ENCODE measurements around the gene TTC23. TPM values are rescaled to one million over a fixed set of nuclear protein-coding genes. Genes with fewer than 3 reads are reported as not detected.
A peak's percentile ranks its signal among the peaks of the same experiment; 100 is the strongest.

Gene TTC23
- total and polyA plus RNA-seq, 8 donors, result 3.8 to 75.3 (median 14.8) TPM

DNA sequence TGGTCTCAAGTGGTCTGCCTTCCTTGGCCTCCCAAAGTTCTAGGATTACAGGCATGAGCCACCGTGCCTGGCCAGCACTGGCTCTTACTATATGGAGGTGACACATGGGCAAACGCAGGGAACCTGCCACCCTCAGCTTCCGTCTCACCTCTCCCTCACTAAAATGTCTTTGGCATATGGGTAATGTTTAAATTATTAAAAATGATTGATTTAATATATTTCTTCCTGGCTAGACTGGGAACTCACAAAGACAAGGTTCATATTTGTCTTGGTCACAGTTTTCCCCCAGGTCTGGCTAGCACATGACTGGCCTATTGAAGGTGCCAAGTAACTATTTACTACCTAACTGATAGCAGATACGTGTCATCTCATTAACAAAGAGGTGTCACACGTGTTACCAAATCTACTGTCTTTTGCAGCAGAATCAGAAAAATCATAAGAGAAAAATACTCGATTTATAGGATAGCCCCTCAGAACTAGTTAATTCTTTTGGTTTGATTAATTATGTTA, 96.3 kb downstream of the TTC23 start:
- TF ChIP-seq POLR2A (IDR thresholded peaks at IDR 0.05), result no peak
- TF ChIP-seq, protein P1, sequence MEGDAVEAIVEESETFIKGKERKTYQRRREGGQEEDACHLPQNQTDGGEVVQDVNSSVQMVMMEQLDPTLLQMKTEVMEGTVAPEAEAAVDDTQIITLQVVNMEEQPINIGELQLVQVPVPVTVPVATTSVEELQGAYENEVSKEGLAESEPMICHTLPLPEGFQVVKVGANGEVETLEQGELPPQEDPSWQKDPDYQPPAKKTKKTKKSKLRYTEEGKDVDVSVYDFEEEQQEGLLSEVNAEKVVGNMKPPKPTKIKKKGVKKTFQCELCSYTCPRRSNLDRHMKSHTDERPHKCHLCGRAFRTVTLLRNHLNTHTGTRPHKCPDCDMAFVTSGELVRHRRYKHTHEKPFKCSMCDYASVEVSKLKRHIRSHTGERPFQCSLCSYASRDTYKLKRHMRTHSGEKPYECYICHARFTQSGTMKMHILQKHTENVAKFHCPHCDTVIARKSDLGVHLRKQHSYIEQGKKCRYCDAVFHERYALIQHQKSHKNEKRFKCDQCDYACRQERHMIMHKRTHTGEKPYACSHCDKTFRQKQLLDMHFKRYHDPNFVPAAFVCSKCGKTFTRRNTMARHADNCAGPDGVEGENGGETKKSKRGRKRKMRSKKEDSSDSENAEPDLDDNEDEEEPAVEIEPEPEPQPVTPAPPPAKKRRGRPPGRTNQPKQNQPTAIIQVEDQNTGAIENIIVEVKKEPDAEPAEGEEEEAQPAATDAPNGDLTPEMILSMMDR (IDR thresholded peaks at IDR 0.05), result no peak
- no peak for TF ChIP-seq EP300 (IDR thresholded peaks at IDR 0.05)
- no peak for TF ChIP-seq POLR2AphosphoS5 (IDR thresholded peaks at IDR 0.05)

DNA sequence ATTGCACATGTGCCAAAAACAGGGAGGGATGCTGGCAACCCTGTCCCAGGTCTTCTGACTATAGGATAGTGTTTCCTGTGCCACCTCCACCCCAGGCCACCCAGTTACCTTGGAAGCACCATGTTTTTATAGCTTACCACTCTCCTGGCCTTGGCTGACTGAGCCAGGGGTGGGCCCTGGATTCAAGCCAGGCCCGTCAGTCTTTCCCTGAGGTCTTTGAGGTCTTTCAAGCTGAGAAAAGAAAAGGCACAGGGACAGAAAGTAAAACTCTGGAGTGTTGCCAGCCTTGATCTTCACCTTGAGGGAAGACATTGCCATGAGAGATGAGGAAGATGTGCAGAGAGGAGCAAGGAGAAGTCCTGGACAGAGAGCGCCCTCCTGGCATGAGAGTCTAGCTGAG, 98.2 kb downstream of the TTC23 start:
- Histone ChIP-seq H3K4me1 (peaks cover 0 to 23% (median 10%) of the 10 kb centered on the region in 4 donors), H3K36me3 (peaks cover 0 to 43% (median 29%) of the 10 kb centered on the region in 4 donors), H3K27ac (no peak overlapping the region), H3K9me3 (no peaks in the 10 kb centered on the region), H3K27me3 (no peaks in the 10 kb centered on the region), H3K4me3 (no peak overlapping the region)
- WGBS, 5 donors, result 77 to 86% (median 82%) methylated on average over 2 of the region's 2 CpGs
- no peak for DNase-seq
- intact Hi-C loops (cut with DNase I; ENCODE audit: low total_unique reads), result no loop called here
- TF ChIP-seq POLR2A (IDR thresholded peaks at IDR 0.05), result no peak
- TF ChIP-seq POLR2AphosphoS5 (IDR thresholded peaks at IDR 0.05), result no peak
- no peak for TF ChIP-seq EP300 (IDR thresholded peaks at IDR 0.05)
- TF ChIP-seq, protein P1 (IDR thresholded peaks at IDR 0.05), result no peak

More for the DNA sequence above, 96.3 kb downstream of the TTC23 start:
- H3K4me3 ChIP-seq, result no peak overlapping the region
- WGBS, 5 donors, result 58 to 75% (median 70%) methylated on average over 6 of the region's 6 CpGs
- H3K9me3 ChIP-seq, result no peaks in the 10 kb centered on the region
- DNase-seq, result no peak
- H3K36me3 ChIP-seq, result peaks cover 0 to 44% (median 25%) of the 10 kb centered on the region in 4 donors
- intact Hi-C loops (cut with DNase I; ENCODE audit: low total_unique reads), result no loop called here
- H3K27ac ChIP-seq, result no peak overlapping the region
- peaks cover 0 to 25% (median 7%) of the 10 kb centered on the region in 4 donors for H3K4me1 ChIP-seq
- H3K27me3 ChIP-seq, result no peaks in the 10 kb centered on the region

DNA sequence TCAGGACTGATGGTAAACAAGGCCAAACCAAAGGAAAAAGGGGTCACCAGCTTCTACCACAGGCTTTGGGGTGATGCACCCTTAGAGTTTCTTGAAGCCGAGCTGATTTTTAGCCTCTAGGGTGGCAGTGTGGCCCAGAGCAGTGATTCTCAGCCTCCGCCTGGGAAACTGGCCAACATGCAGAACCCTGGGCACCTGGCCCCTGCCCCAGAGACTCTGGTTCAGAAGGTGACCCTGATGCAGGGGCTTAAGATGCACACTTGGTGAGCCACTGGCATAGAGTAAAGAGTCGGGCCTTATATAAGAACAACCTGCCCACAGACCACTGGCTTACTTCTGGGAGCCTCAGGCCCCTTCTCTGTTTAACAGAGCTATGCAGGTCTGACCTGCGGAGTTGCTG, 100.0 kb downstream of the TTC23 start:
- no peak for TF ChIP-seq POLR2A (IDR thresholded peaks at IDR 0.05)
- TF ChIP-seq, protein P1 (IDR thresholded peaks at IDR 0.05), result no peak
- TF ChIP-seq POLR2AphosphoS5 (IDR thresholded peaks at IDR 0.05), result no peak
- no peak for TF ChIP-seq EP300 (IDR thresholded peaks at IDR 0.05)
- 96 to 100% (median 98%) methylated on average over 4 of the region's 4 CpGs for WGBS, 5 donors
- Histone ChIP-seq H3K4me1 (peaks cover 0 to 38% (median 11%) of the 10 kb centered on the region in 4 donors), H3K9me3 (no peaks in the 10 kb centered on the region), H3K27me3 (no peaks in the 10 kb centered on the region), H3K27ac (peak overlapping the region in 1 of 5 donors; percentile 96), H3K36me3 (peaks cover 0 to 39% (median 29%) of the 10 kb centered on the region in 4 donors), H3K4me3 (no peak overlapping the region)
- intact Hi-C loops (cut with DNase I; ENCODE audit: low total_unique reads), result no loop called here
- DNase-seq, result no peak

DNA sequence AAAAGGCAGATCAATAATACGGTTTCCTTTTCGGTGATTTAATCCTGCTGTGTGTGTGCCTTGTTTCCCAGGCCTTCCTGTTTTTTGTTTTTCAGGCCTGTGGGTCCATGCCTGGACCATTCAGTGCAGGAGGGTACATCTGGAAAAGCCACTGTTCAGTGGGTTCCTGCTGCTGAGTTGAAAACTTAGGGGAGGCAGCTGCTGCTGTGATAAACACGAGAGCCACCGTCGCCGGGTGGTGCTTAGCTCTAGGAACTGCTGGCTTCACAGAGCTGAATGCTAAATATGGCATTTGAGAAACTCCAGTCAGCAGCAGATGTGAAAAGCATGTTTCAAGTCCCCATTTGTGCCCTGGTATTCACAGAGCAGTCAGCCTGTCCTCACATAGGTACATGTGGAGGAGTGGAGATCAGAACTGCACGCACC, 100.5 kb downstream of the TTC23 start:
- TF ChIP-seq, protein P1 (IDR thresholded peaks at IDR 0.05), result no peak
- peak in 1 of 3 donors; percentile 36 for TF ChIP-seq POLR2AphosphoS5 (IDR thresholded peaks at IDR 0.05)
- H3K9me3 ChIP-seq, result no peaks in the 10 kb centered on the region
- WGBS, 5 donors, result 62 to 87% (median 83%) methylated on average over 6 to 7 of the region's 7 CpGs
- intact Hi-C loops (cut with DNase I; ENCODE audit: low total_unique reads), result no loop called here
- peak overlapping the region in 2 of 5 donors; percentile 41 to 96 for H3K27ac ChIP-seq
- no peak overlapping the region for H3K4me3 ChIP-seq
- peaks cover 0 to 39% (median 29%) of the 10 kb centered on the region in 4 donors for H3K36me3 ChIP-seq
- peak in 1 of 2 donors; percentile 31 for DNase-seq
- H3K27me3 ChIP-seq, result no peaks in the 10 kb centered on the region
- H3K4me1 ChIP-seq, result peaks cover 0 to 38% (median 11%) of the 10 kb centered on the region in 4 donors
